Measurements from ENCODE around the gene RFESD. TPM values are rescaled to one million over a fixed set of nuclear protein-coding genes. Genes with fewer than 3 reads are reported as not detected.

Gene RFESD
- total RNA-seq, 5 donors from 2014 or later (not counting 1 experiment from before 2014, with no cell fraction given), result 4.2 to 8.3 (median 5.6) TPM

DNA sequence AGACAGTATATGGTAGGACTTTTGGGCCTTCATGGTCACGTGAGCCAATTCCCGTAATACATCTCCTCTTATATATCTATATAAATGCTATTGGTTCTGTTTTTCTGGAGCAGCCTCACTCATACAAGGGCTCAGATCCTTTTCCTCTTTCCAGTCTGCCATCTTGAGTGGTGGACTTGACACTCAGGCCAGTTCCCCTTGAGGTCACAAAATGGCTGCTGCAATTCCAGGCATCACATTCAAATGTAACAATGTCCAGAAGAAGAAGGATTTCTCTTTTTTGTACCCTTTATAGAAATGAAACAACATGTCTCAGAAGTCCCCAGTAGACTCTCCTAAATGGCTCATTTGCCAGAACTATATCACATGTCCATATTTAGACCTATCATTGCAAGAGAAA is 22.2 kb upstream of the RFESD start:
- no peaks in the 10 kb centered on the region for H3K36me3 ChIP-seq (ENCODE audit: control insufficient read depth in 2 of 2, extremely low read depth in 1 of 2, insufficient read depth in 1 of 2, low read length in 1 of 2)
- H3K9me3 Mint-ChIP-seq, result no peaks in the 10 kb centered on the region
- H3K4me3 ChIP-seq (ENCODE audit: control insufficient read depth in 1 of 2, extremely low read depth in 1 of 2, low read length in 1 of 2), result no peak overlapping the region
- H3K36me3 Mint-ChIP-seq, result no peaks in the 10 kb centered on the region
- ATAC-seq (replicated peaks in 1 of 4) (no peak), DNase-seq (no peak)
- ChIA-PET CTCF (no interaction called here), POLR2A (no interaction called here)
- H3K4me1 ChIP-seq (ENCODE audit: control insufficient read depth in 1 of 2, extremely low read depth in 1 of 2, insufficient read depth in 2 of 2, low read length in 2 of 2), result peaks cover 30 to 31% of the 10 kb centered on the region in 2 experiments
- no peak overlapping the region for H3K27ac Mint-ChIP-seq
- H3K27ac ChIP-seq (ENCODE audit: low read length), result no peak overlapping the region
- H3K27me3 ChIP-seq (replicated peaks in 1 of 2; ENCODE audit: control insufficient read depth in 2 of 2, extremely low read depth in 1 of 2, insufficient read depth in 2 of 2, low read length in 1 of 2), result peaks cover 0 to 5% of the 10 kb centered on the region in 2 experiments
- peaks cover 34 to 46% (median 40%) of the 10 kb centered on the region in 3 donors for H3K4me1 Mint-ChIP-seq
- WGBS (ENCODE audit: insufficient coverage), result no CpG with 5 or more reads among the region's 2 CpGs
- no peak overlapping the region for H3K4me3 Mint-ChIP-seq
- H3K27me3 Mint-ChIP-seq, result no peaks in the 10 kb centered on the region
- no peaks in the 10 kb centered on the region for H3K9me3 ChIP-seq

DNA sequence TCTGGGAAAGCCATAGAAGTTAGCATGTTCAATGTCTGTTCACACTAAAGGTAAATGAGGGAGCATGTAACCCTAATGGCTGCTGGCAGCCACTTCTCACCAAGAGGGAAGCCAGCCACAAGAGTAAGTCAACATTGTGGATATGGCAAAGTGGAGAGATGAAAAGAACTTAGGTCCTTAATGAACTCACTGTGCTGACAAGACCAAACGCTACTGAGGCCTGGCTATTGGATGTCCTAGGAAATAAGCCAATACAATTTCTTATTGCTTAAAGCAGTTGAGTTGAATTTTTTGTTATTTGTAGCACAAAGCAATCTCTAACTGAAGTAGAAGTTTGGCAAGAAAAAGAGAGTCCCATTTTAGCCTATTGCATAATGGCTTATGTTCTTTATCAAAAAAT is 19.9 kb upstream of the RFESD start:
- Histone ChIP-seq H3K36me3 (ENCODE audit: control insufficient read depth in 2 of 2, extremely low read depth in 1 of 2, insufficient read depth in 1 of 2, low read length in 1 of 2) (no peaks in the 10 kb centered on the region), H3K4me3 (ENCODE audit: control insufficient read depth in 1 of 2, extremely low read depth in 1 of 2, low read length in 1 of 2) (no peak overlapping the region), H3K4me1 (ENCODE audit: control insufficient read depth in 1 of 2, extremely low read depth in 1 of 2, insufficient read depth in 2 of 2, low read length in 2 of 2) (peaks cover 19 to 24% of the 10 kb centered on the region in 2 experiments), H3K27ac (ENCODE audit: low read length) (no peak overlapping the region), H3K9me3 (no peaks in the 10 kb centered on the region), H3K27me3 (replicated peaks in 1 of 2; ENCODE audit: control insufficient read depth in 2 of 2, extremely low read depth in 1 of 2, insufficient read depth in 2 of 2, low read length in 1 of 2) (no peaks in the 10 kb centered on the region)
- H3K4me1 Mint-ChIP-seq, result peaks cover 34 to 47% (median 44%) of the 10 kb centered on the region in 3 donors
- no peak overlapping the region for H3K27ac Mint-ChIP-seq
- DNase-seq (no peak), ATAC-seq (replicated peaks in 1 of 4) (no peak)
- no peaks in the 10 kb centered on the region for H3K36me3 Mint-ChIP-seq
- CTCF ChIA-PET, result no interaction called here
- H3K27me3 Mint-ChIP-seq, result no peaks in the 10 kb centered on the region
- no peak overlapping the region for H3K4me3 Mint-ChIP-seq
- no peaks in the 10 kb centered on the region for H3K9me3 Mint-ChIP-seq
- no CpG with 5 or more reads among the region's 1 CpG for WGBS (ENCODE audit: insufficient coverage)
- POLR2A ChIA-PET, result no interaction called here

DNA sequence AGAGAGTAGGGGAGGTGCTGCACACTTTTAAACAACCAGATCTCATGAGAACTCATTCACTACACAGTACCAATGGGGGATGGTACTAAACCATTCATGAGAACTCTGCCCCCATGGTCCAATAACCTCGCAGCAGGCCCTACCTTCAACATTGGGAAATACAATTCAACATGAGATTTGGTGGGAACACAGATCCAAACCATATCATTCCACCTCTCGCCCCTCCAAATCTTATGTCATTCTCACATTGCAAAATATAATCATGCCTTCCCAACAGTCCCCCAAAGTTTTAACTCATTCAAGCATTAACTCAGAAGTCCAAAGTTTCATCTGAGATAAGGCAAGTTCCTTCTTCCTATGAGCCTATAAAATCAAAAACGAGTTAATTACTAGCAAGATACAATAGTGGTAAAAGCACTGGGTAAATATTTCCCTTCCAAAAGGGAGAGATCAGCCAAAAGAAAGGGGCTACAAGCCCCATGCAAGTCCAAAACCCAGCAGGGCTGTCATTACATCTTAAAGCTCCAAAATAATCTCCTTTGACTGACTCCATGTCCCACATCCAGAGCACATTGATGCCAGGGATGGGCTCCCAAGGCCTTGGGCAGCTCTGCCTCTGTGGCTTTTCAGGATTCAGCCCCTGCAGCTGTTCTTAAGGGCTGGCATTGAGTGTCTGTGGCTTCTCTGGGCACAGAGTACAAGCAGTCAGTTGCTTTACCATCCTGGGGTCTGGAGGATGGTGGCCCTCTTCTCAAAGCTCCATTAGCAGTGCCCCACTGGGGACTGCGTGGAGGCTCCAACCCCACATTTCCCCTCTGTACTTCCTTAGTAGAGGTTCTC is 18.4 kb upstream of the RFESD start:
- Histone ChIP-seq H3K27me3 (replicated peaks in 1 of 2; ENCODE audit: control insufficient read depth in 2 of 2, extremely low read depth in 1 of 2, insufficient read depth in 2 of 2, low read length in 1 of 2) (no peaks in the 10 kb centered on the region), H3K4me3 (ENCODE audit: control insufficient read depth in 1 of 2, extremely low read depth in 1 of 2, low read length in 1 of 2) (no peak overlapping the region), H3K36me3 (ENCODE audit: control insufficient read depth in 2 of 2, extremely low read depth in 1 of 2, insufficient read depth in 1 of 2, low read length in 1 of 2) (no peaks in the 10 kb centered on the region), H3K27ac (ENCODE audit: low read length) (no peak overlapping the region), H3K4me1 (ENCODE audit: control insufficient read depth in 1 of 2, extremely low read depth in 1 of 2, insufficient read depth in 2 of 2, low read length in 2 of 2) (peaks cover 14 to 15% of the 10 kb centered on the region in 2 experiments), H3K9me3 (no peaks in the 10 kb centered on the region)
- ATAC-seq (replicated peaks in 1 of 4) (no peak), DNase-seq (no peak)
- Mint-ChIP-seq H3K4me1 (peaks cover 31 to 45% (median 39%) of the 10 kb centered on the region in 3 donors), H3K9me3 (peaks cover 0 to 5% (median 0%) of the 10 kb centered on the region in 3 donors), H3K27ac (no peak overlapping the region), H3K4me3 (no peak overlapping the region), H3K36me3 (peaks cover 2% of the 10 kb centered on the region), H3K27me3 (no peaks in the 10 kb centered on the region)
- POLR2A ChIA-PET, result no interaction called here
- 85% methylated on average over 2 of the region's 4 CpGs for WGBS (ENCODE audit: insufficient coverage)
- CTCF ChIA-PET, result interaction anchor here in 1 of 2 donors (1.0 kb wide), 1 partner anchor 36 kb away, joined by 5 read pairs; no protein-coding TSS in a partner anchor

DNA sequence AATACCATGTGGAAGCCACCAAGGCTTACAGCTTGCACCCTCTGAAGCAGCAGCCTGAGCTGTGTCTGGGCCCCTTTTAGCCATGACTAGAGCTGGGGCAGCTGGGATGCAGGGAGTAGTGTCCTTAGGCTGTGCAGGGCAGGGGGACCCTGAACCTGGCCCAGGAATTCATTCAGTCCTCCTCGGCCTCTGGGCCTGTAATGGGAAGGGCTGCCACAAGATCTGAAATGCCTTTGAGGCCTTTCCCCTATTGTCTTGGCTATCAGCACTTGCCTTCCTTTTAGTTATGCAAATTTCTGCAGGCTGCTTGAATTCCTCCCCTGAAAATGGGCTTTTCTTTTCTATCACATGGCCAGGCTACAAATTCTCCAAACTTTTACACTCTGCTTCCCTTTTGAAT is 17.6 kb upstream of the RFESD start:
- CTCF ChIA-PET, result interaction anchor here in 1 of 2 donors (1.0 kb wide), 1 partner anchor 35 kb away, joined by 5 read pairs; no protein-coding TSS in a partner anchor
- Mint-ChIP-seq H3K27me3 (no peaks in the 10 kb centered on the region), H3K27ac (no peak overlapping the region), H3K36me3 (peaks cover 2% of the 10 kb centered on the region), H3K9me3 (peaks cover 0 to 5% (median 0%) of the 10 kb centered on the region in 3 donors), H3K4me1 (peaks cover 28 to 43% (median 32%) of the 10 kb centered on the region in 3 donors), H3K4me3 (no peak overlapping the region)
- Histone ChIP-seq H3K27me3 (replicated peaks in 1 of 2; ENCODE audit: control insufficient read depth in 2 of 2, extremely low read depth in 1 of 2, insufficient read depth in 2 of 2, low read length in 1 of 2) (no peaks in the 10 kb centered on the region), H3K9me3 (no peaks in the 10 kb centered on the region), H3K36me3 (ENCODE audit: control insufficient read depth in 2 of 2, extremely low read depth in 1 of 2, insufficient read depth in 1 of 2, low read length in 1 of 2) (no peaks in the 10 kb centered on the region), H3K4me3 (ENCODE audit: control insufficient read depth in 1 of 2, extremely low read depth in 1 of 2, low read length in 1 of 2) (no peak overlapping the region), H3K27ac (ENCODE audit: low read length) (no peak overlapping the region), H3K4me1 (ENCODE audit: control insufficient read depth in 1 of 2, extremely low read depth in 1 of 2, insufficient read depth in 2 of 2, low read length in 2 of 2) (peaks cover 9 to 11% of the 10 kb centered on the region in 2 experiments)
- no peak for DNase-seq
- POLR2A ChIA-PET, result no interaction called here
- WGBS (ENCODE audit: insufficient coverage), result 100% methylated on average over 1 of the region's 1 CpG
- ATAC-seq (replicated peaks in 1 of 4), result no peak

DNA sequence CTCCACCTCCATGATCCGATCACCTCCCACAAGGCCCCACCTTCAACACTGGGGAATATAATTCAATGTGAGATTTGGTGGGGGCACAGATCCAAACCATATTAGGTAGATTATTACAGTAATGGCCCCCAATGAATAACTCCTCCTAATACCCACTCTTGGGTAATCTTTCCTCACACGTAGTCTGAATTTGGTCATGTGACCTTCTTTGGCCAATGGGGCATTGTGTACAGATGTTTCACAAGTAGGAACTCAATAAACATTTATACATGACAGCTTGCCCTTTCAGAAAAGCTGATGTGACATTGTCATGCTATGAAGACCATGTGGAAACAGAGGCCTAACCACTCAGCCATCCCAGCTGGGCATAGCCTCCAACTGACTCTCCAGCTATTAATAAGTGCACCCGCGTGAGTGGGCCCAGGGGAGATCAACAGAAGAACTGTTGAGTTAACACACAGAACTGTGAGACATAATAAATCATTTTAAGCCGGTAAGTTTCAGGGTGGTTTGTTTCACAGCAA is 16.1 kb upstream of the RFESD start:
- H3K36me3 ChIP-seq (ENCODE audit: control insufficient read depth in 2 of 2, extremely low read depth in 1 of 2, insufficient read depth in 1 of 2, low read length in 1 of 2), result no peaks in the 10 kb centered on the region
- peak overlapping the region; percentile 58 to 72 for H3K27ac Mint-ChIP-seq
- peaks cover 7 to 11% of the 10 kb centered on the region in 2 experiments for H3K4me1 ChIP-seq (ENCODE audit: control insufficient read depth in 1 of 2, extremely low read depth in 1 of 2, insufficient read depth in 2 of 2, low read length in 2 of 2)
- peaks cover 0 to 5% (median 0%) of the 10 kb centered on the region in 3 donors for H3K9me3 Mint-ChIP-seq
- H3K4me1 Mint-ChIP-seq, result peaks cover 24 to 33% (median 26%) of the 10 kb centered on the region in 3 donors
- CTCF ChIA-PET, result interaction anchor here (1.2 to 2.6 kb wide), 4 partner anchors 8 to 16 kb away, joined by 4 to 26 read pairs (median 4); partner anchors contain the start of gene RFESD (in 1 of the 2)
- no peaks in the 10 kb centered on the region for H3K27me3 Mint-ChIP-seq
- H3K27ac ChIP-seq (ENCODE audit: low read length), result no peak overlapping the region
- WGBS (ENCODE audit: insufficient coverage), result no CpG with 5 or more reads among the region's 5 CpGs
- H3K27me3 ChIP-seq (replicated peaks in 1 of 2; ENCODE audit: control insufficient read depth in 2 of 2, extremely low read depth in 1 of 2, insufficient read depth in 2 of 2, low read length in 1 of 2), result no peaks in the 10 kb centered on the region
- no peak for DNase-seq
- H3K4me3 ChIP-seq (ENCODE audit: control insufficient read depth in 1 of 2, extremely low read depth in 1 of 2, low read length in 1 of 2), result no peak overlapping the region
- POLR2A ChIA-PET, result interaction anchor here (2.0 to 2.2 kb wide), 2 partner anchors 8 kb away, joined by 10 to 17 read pairs; no protein-coding TSS in a partner anchor
- ATAC-seq (replicated peaks in 1 of 4), result no peak
- peaks cover 2% of the 10 kb centered on the region for H3K36me3 Mint-ChIP-seq
- H3K4me3 Mint-ChIP-seq, result no peak overlapping the region
- H3K9me3 ChIP-seq, result no peaks in the 10 kb centered on the region

DNA sequence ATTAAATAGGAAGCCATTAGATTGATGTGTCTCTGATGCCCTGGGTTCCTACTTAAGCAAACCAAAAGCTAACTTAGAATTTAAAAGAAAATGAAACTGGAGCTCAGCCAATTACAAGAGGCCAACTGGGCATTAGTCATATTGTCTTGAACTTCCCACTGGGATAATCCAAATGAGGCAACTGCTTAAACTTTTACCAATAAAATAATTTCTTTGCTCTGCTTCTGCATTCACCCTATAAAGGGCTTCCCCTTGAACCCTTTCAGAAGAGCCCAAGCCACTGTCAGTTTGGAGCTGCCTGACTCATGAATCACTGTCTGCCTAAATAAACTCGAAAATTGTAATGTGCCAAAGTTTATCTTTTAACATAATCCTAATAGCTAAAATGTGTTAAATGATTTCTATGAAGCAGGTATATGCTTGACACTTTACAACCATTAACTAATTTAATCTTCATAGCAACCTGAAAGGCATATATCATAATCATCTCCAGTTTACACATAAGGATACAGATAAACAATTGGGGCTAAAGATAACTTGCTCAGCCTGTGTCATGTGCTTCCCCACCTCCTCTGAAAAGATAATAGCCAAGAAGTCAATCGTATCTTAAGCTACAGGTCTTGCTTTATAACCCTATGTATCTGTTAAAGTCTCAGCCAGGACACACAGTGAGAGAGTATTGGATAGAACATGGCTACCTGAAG is 15.2 kb upstream of the RFESD start:
- no peak overlapping the region for H3K4me3 ChIP-seq (ENCODE audit: control insufficient read depth in 1 of 2, extremely low read depth in 1 of 2, low read length in 1 of 2)
- peaks cover 0 to 5% (median 0%) of the 10 kb centered on the region in 3 donors for H3K9me3 Mint-ChIP-seq
- H3K27ac Mint-ChIP-seq, result peak overlapping the region; percentile 90 to 98
- ATAC-seq (replicated peaks in 1 of 4) (peak; percentile 2 to 8 (median 6)), DNase-seq (no peak)
- no CpG with 5 or more reads among the region's 2 CpGs for whole genome bisulfite sequencing (ENCODE audit: insufficient coverage)
- peaks cover 24 to 31% (median 26%) of the 10 kb centered on the region in 3 donors for H3K4me1 Mint-ChIP-seq
- peaks cover 2% of the 10 kb centered on the region for H3K36me3 Mint-ChIP-seq
- H3K27me3 Mint-ChIP-seq, result no peaks in the 10 kb centered on the region
- peaks cover 0 to 2% of the 10 kb centered on the region in 2 experiments for H3K27me3 ChIP-seq (replicated peaks in 1 of 2; ENCODE audit: control insufficient read depth in 2 of 2, extremely low read depth in 1 of 2, insufficient read depth in 2 of 2, low read length in 1 of 2)
- peak overlapping the region; percentile 77 for H3K27ac ChIP-seq (ENCODE audit: low read length)
- POLR2A ChIA-PET, result interaction anchor here (0.5 to 2.2 kb wide), 4 partner anchors 9 to 15 kb away, joined by 3 to 17 read pairs (median 6); partner anchors contain the start of gene RFESD (in 1 of the 2)
- H3K4me1 ChIP-seq (ENCODE audit: control insufficient read depth in 1 of 2, extremely low read depth in 1 of 2, insufficient read depth in 2 of 2, low read length in 2 of 2), result peaks cover 7 to 11% of the 10 kb centered on the region in 2 experiments
- H3K4me3 Mint-ChIP-seq, result peak overlapping the region in 1 of 3 donors; percentile 48
- H3K9me3 ChIP-seq, result no peaks in the 10 kb centered on the region
- no peaks in the 10 kb centered on the region for H3K36me3 ChIP-seq (ENCODE audit: control insufficient read depth in 2 of 2, extremely low read depth in 1 of 2, insufficient read depth in 1 of 2, low read length in 1 of 2)
- CTCF ChIA-PET, result interaction anchor here (1.0 to 2.6 kb wide), 9 partner anchors 9 to 77 kb away, joined by 3 to 26 read pairs (median 4); partner anchors contain the start of genes RFESD (in 2 of the 2), ARSK (in 1 of the 2) and SKIC3 (in 1 of the 2)

Data from T-cell (primary cell).